NT2/D1 (cell line): ENCODE results near the gene LRP10.
"Not testable (repeated sequence)": the region's sequence is repeated elsewhere in the genome, so short reads cannot be mapped to it uniquely, and the experiment has no call there.

Experiments
- DNase-seq: peaks from one replicate; pipeline ENCODE4 v3.0.0-alpha.2; 2011; ENCODE audit warnings: low read depth, low spot score
- H3K27me3 ChIP-seq: 2 replicates; pipeline ENCODE4 v1.6.0; 2011; ENCODE audit warnings: mild to moderate bottlenecking; ENCODE audit not compliant: insufficient read length, insufficient read depth
- H3K36me3 ChIP-seq: 2 replicates; pipeline ENCODE4 v1.6.1; 2011; ENCODE audit warnings: mild to moderate bottlenecking, low read length, mixed read lengths; ENCODE audit not compliant: insufficient read depth, insufficient read length
- H3K4me1 ChIP-seq: 2 replicates; pipeline ENCODE4 v1.5.1; 2011; ENCODE audit not compliant: insufficient read depth, insufficient read length
- H3K4me3 ChIP-seq: 2 replicates; pipeline ENCODE4 v1.5.1; 2011; ENCODE audit warnings: low read depth; ENCODE audit not compliant: insufficient read length
- H3K9ac ChIP-seq: 2 replicates; pipeline ENCODE4 v1.6.0; 2011; ENCODE audit warnings: low read depth; ENCODE audit not compliant: insufficient read length
- H3K9me3 ChIP-seq: 2 replicates; pipeline ENCODE4 v1.5.1; 2011; ENCODE audit warnings: mild to moderate bottlenecking, low read length; ENCODE audit not compliant: insufficient read depth
- SUZ12 ChIP-seq: IDR thresholded peaks from 2 replicates; pipeline ENCODE4 v1.6.1; 2011; ENCODE audit not compliant: insufficient read length, insufficient read depth; ENCODE audit errors: extremely low read depth
- YY1 ChIP-seq: IDR thresholded peaks from 2 replicates; pipeline ENCODE4 v1.6.1; 2011; ENCODE audit not compliant: insufficient read length, insufficient read depth
- ZNF274 ChIP-seq: IDR thresholded peaks from 2 replicates; pipeline ENCODE4 v1.6.1; 2011; ENCODE audit warnings: mild to moderate bottlenecking, low read depth, low read length

Gene LRP10

DNA sequence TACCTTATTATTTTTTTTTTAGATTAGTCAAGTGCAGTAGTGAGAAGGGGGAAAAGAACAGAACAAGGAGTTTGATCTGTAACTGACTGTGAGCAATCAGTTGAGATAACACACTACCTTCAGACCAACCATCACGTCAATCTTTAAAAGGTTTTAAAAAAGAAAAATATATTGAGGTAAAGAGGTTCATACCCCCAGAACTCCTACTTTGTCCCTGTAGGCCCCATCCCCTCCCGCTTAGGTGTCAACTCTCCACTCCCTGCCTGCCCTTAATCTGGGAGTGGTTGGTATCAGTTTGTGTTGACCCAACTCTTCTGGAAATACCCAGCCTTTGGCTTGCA lies 19.0 kb upstream of the LRP10 start:
- no peaks in the 10 kb centered on the region for H3K27me3 ChIP-seq
- peaks cover 11% of the 10 kb centered on the region for H3K4me1 ChIP-seq
- no peak overlapping the region for H3K9ac ChIP-seq
- no peak for DNase-seq
- TF ChIP-seq SUZ12, result no peak
- no peak for TF ChIP-seq YY1
- no peak for TF ChIP-seq ZNF274
- H3K4me3 ChIP-seq, result no peak overlapping the region
- H3K9me3 ChIP-seq, result no peaks in the 10 kb centered on the region
- H3K36me3 ChIP-seq, result peaks cover 3% of the 10 kb centered on the region

DNA sequence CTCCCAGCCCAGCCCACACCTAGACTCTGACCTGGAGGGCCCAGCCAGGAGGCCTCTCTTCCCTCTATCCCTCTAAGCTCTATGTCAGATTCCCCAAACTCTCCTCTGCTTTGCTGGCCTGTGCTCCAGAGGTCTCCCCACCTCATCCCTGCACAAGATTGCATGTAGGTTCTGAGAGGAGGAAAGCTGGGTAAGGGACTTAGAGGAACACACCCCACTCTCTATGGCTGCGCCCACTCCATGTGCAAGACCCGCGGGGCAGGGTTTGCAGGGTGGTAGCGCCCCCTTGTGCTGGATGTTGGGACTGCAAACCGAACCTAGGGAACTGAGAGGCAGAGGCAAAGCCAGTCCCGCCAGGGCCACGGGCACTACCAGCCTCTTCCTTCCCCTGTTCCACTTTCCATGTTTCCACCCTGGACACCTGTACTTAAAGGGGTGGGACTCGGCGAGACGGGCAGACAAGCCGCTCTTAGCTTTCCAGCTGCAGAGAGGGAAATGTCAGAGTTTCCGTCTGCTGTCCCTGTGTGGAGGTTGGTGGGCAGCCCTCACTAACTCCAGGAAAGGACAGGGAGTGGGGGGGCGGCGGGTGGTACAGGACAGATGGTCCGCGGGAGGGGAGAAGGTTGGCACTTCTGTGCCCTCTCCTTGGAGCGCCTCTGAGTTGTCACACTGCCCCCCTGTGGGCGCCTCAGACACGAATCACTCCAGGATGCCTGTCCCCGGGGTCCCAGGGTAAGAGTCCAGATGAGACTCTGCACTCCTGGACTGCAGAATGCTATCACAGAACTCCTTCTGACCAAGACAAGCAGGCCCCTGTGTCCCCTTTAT lies 18.4 kb upstream of the LRP10 start:
- no peaks in the 10 kb centered on the region for H3K27me3 ChIP-seq
- H3K36me3 ChIP-seq, result peaks cover 3% of the 10 kb centered on the region
- DNase-seq, result no peak
- TF ChIP-seq YY1, result no peak
- no peak for TF ChIP-seq ZNF274
- TF ChIP-seq SUZ12, result no peak
- H3K9ac ChIP-seq, result peak overlapping the region; percentile 70
- H3K4me1 ChIP-seq, result peaks cover 6% of the 10 kb centered on the region
- H3K9me3 ChIP-seq, result no peaks in the 10 kb centered on the region
- H3K4me3 ChIP-seq, result peak overlapping the region; percentile 28

DNA sequence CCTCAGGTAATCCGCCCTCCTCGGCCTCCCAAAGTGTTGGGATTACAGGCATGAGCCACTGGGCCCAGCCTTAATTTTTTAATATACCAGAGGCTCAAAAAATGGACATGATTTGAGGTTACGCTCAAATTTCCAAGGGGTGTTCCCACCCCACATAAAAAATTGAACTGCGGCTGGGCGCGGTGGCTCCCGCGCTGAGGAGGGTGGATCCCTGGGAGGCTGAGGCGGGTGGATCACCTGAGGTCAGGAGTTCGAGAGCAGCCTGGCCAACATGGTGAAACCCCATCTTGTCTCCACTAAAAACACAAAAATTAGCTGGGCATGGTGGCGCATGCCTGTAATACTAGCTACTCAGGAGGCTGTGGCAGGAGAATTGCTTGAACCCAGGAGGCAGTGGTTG lies 17.2 kb upstream of the LRP10 start:
- H3K4me1 ChIP-seq, H3K9ac ChIP-seq, H3K9me3 ChIP-seq, DNase-seq, H3K27me3 ChIP-seq, H3K36me3 ChIP-seq, H3K4me3 ChIP-seq: not testable (repeated sequence)

DNA sequence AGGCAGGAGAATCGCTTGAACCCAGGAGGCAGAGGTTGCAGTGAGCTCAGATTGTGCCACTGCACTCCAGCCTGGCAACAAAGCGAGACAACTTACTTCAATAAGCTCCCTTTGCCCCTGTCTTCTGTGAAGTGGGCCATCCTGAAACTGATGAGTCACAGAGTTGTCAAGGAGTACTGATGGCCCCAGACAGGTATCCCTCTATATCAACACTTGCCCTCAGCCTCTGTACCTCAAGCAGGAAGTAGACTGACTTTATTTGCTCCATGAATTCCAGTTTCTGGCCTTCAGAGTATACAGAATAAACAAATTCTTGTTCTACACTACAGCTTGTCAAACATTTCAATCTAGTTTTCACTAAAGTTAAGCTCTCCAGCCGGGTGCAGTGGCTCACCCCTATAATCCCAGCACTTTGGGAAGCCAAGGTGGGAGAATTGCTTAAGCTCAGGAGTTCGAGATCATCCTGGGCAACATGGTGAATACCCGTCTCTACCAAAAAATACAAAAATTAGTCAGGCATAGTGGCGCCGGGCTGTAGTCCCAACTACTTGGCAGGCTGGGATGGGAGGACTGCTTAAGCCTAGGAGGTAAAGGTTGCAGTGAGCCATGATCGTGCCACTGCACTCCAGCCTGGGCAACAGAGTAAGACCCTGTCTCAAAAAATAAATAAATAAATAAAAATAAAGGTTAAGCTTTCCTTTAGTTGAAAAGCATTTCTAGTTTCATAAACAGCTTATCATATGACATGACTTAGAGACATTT lies 16.4 kb upstream of the LRP10 start:
- TF ChIP-seq YY1 (no peak), SUZ12 (no peak), ZNF274 (no peak)
- DNase-seq, result no peak
- Histone ChIP-seq H3K9me3 (no peaks in the 10 kb centered on the region), H3K27me3 (no peaks in the 10 kb centered on the region), H3K4me3 (no peak overlapping the region), H3K4me1 (peaks cover 2% of the 10 kb centered on the region), H3K9ac (no peak overlapping the region), H3K36me3 (no peaks in the 10 kb centered on the region)

DNA sequence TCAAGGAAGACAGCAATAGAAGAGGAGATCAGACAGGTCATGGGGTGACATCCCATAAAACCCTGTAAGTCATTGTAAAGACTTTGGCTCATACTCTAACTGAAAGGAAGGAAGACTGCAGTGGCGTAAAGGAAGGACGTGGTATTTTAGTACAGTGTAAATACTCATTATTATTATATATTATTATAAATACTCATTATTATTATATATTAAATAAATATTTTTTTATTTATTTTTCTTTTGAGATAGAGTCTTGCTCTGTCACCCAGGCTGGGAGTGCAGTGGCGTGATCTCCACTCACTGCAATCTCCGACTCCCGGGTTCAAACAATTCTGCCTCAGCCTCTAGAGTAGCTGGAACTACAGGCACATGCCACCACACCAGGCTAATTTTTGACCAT lies 15.1 kb upstream of the LRP10 start:
- Histone ChIP-seq H3K36me3 (no peaks in the 10 kb centered on the region), H3K27me3 (no peaks in the 10 kb centered on the region), H3K9me3 (no peaks in the 10 kb centered on the region), H3K4me3 (no peak overlapping the region), H3K4me1 (peaks cover 2% of the 10 kb centered on the region), H3K9ac (no peak overlapping the region)
- DNase-seq, result no peak
- no peak for TF ChIP-seq ZNF274
- no peak for TF ChIP-seq SUZ12
- no peak for TF ChIP-seq YY1

DNA sequence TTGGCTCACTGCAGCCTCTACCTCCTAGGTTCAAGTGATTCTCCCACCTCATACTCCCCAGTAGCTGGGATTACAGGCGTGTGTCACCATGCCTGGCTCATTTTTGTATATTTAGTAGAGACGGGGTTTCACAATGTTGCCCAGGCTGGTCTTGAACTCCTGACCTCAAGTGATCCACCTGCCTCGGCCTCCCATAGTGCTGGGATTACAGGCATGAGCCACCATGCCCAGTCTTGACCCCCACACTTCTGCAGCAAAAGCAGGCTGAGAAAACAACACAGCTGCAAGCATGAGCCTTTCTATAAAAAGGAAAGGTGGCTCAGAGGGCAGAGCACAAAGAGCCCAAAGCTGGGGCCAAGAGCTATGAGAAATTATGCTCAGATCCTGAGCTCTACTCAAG lies 11.2 kb upstream of the LRP10 start:
- not testable (repeated sequence) for H3K4me3 ChIP-seq, H3K4me1 ChIP-seq, H3K9ac ChIP-seq, H3K9me3 ChIP-seq, DNase-seq, H3K27me3 ChIP-seq, H3K36me3 ChIP-seq

DNA sequence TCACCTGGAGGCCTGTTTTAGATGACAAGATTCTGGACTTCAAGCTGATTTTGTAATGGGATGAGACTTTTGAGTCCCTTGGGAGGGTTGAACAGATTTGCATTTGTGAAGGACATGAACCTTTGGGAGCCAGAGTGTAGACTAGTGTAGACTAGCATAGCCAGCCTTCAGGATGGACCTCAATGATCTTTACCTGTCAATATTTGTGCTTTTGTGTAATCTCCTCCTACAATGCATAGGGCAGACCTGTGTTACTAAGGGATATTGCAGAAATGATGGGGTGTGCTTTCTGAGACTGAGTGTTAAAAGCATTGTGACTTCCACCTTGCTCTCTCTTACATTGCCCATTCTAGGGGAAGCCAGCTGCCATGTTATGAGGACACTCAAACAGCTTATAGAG lies 9.9 kb upstream of the LRP10 start:
- no peak for DNase-seq
- Histone ChIP-seq H3K4me3 (no peak overlapping the region), H3K36me3 (no peaks in the 10 kb centered on the region)

DNA sequence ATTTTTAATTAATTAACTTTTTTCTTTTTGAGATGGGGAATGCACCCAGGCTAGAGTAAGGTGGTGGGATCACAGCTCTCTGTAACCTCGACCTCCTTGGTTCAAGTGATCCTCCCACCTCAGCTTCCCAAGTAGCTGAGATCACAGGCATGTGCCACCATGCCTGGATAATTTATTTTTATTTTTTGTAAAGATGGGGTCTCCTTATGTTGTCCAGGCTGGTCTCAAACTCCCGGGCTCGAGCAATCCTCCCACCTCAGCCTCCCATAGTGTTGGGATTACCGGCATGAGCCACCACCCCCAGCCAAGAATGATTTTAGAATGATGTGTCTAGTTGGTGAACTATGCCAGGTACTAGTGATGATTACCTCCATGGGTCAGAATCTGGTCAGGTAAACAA lies 6.6 kb upstream of the LRP10 start:
- TF ChIP-seq ZNF274 (no peak), SUZ12 (no peak), YY1 (no peak)
- H3K4me1 ChIP-seq, result no peaks in the 10 kb centered on the region
- no peak overlapping the region for H3K4me3 ChIP-seq
- H3K9me3 ChIP-seq, result no peaks in the 10 kb centered on the region
- no peaks in the 10 kb centered on the region for H3K27me3 ChIP-seq
- no peaks in the 10 kb centered on the region for H3K36me3 ChIP-seq
- H3K9ac ChIP-seq, result no peak overlapping the region
- DNase-seq, result no peak

More for the DNA sequence above, 9.9 kb upstream of the LRP10 start:
- Histone ChIP-seq H3K9ac (no peak overlapping the region), H3K27me3 (no peaks in the 10 kb centered on the region), H3K9me3 (no peaks in the 10 kb centered on the region), H3K4me1 (no peaks in the 10 kb centered on the region)
- TF ChIP-seq ZNF274 (no peak), YY1 (no peak), SUZ12 (no peak)
